Right hindlimb (tissue), 1 donor: ENCODE results near the gene SEZ6.

Source experiments
- DNase-seq: peaks from one replicate; pipeline ENCODE4 v3.0.0-alpha.2; 2018

SEZ6 gene

DNA sequence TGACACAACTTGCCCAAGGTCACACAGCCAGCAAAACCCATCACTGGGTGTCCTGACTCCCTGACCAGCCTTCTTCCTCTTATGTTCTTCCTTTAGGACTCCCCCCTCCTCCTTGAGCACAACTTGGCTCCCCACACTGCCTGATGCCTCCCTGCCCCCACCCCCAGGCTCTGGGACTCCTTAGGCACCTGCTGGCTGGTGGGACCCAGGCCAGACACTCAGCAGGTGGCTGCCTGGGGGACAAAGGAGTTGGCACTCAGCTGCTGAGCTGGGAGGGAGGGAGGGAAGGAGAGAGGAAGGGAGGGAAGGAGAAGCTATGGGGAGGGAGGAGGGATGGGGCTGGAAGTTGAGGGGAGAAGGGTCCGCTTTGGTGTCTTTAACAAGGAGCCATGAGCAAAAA is 8.0 kb downstream of the SEZ6 start:
- DNase-seq: no peak

- no peak for DNase-seq
These were observed 9.2 kb downstream of the SEZ6 start for GRCh38 chr17:28996554-28997096.

- DNase-seq: no peak
These were observed 12.0 kb downstream of the SEZ6 start for GRCh38 chr17:28993645-28994426.

GRCh38 chr17:28992625-28993600 is 12.9 kb downstream of the SEZ6 start:
- no peak for DNase-seq

DNA sequence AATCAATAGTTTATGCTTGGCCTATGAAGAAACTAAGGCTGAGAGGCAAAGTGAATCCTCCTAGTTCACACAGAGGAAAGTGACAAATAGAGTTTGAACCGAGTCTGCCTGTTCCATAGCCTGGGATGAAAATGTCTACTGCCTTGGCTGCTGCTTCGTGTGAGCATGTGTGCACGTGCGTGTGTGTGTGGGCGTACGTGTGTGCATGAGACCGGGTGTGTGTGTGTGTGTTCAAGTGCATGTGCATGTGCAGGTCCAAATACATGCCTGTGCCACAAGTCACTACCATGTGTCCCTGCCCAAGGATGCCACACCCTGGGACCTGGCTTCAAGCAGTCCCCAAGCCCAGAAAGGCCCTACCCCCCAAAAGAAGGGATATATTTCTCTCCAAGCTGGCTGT is 13.6 kb downstream of the SEZ6 start:
- no peak for DNase-seq

DNA sequence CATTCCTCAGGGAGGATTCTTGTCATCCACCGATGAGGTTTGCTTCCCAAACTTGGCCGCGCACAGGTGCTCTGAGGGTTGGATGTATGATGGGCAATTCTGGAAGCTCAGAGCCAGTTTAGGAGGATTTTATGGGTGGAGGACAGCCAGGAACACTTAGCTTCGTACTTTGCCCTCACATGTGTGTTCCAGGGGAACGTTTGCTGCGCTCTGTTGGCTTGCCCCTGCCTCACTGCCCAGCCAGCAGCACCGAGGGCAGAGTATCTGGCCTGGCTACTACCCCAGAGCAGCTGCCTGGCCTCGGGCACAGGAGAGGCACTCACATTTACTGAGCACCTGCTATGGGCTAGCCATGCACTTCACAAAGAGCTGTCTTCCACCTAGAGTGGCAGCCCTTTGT is 14.1 kb downstream of the SEZ6 start:
- no peak for DNase-seq

DNA sequence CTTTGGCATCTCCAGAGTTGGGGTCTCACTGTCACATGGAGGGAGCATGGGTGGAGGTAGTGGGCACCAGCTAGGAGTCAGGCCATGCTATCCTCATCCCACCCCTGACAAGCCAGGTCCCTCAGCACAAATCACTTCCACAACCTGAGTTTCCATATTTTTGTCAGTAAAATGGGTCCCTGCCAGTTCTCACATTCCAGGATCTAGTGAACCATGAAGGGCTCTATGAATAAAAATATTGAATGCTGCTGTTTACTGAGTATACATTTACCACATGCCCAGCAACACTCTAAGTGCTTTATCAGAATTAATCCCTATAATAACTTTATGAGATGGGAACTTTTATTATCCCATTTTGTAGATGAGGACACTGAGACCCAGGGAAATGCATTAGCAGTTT is 16.8 kb downstream of the SEZ6 start:
- no peak for DNase-seq

GRCh38 chr17:28988475-28988874 is 17.4 kb downstream of the SEZ6 start:
- no peak for DNase-seq

- DNase-seq: no peak
These were observed 18.8 kb downstream of the SEZ6 start for GRCh38 chr17:28986714-28987655.

GRCh38 chr17:28985950-28986713 is 19.7 kb downstream of the SEZ6 start:
- DNase-seq: no peak

DNA sequence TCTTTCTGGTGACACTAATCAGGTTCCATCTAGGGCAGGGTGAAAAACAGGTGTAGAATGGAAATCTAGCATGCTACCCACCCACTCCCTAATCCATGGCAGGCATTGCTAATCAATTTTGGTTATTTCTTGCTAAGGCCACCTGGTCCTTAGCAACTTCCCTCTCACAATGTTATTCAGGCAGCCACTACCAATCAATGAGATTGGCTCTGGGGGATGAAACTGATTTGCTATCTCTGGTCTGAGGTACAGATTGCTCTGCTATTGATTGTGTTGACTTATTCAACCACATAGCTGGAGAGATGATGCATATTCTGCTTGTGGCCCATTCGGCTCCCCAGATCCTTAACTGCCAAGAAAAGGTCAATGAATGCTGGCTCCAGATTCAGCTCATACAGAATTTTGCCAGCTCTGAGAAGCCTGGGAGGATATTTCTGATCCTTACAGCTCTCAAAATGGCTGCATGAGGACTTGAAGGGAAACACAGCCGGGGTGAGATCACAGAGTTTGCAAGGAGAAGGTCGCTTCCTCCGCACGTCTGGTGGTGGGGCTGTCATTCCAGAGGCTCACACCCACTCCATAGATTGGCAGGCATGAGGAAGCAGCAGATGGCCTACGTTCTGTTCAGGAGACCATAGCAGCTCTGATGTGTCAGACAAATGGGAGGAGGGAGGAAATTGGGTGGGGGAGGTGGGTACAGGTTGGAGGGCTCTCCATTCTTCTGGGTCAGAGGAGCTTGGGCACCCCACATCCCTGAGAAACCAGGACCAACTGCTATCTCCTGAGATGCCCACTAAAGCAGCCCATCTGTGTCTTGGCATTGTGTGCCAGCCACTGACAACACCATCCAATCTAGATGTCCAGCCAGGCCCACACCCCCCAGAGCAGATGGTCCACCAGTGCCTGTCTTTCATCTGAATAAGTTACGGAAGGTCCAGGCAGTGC is 22.3 kb downstream of the SEZ6 start:
- DNase-seq: no peak

DNA sequence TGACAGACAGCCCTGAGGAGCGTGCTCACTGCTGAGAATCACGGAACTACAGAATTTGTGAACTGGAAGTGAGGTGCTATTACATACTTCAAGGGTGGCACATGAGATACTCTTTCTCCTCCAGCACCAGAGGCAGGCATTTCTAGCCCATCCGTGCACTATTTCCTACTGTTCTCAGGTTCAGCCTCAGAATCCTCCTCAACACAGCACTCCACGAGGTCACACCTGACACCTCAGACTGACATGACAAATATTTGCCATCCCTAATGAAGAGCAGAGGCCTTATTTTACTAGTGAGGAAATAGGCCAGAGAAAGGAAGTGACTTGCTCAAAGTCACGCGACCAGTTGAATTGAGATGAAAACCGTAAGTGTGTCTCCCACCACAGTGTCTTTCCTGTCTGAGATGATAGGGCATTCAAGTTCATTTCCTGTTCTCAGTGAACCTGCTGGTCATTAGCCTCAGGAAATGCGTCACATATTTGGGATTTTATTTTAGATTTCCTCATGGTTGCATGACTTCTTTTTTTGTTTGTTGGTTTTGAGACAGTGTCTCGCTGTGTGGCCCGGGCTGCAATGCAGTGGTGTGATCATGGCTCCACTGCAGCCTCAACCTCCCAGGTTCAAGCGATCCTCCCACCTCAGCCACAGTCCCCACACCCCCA is 23.6 kb downstream of the SEZ6 start:
- DNase-seq: no peak

GRCh38 chr17:28978356-28978964 is 27.4 kb downstream of the SEZ6 start:
- no peak for DNase-seq

DNA sequence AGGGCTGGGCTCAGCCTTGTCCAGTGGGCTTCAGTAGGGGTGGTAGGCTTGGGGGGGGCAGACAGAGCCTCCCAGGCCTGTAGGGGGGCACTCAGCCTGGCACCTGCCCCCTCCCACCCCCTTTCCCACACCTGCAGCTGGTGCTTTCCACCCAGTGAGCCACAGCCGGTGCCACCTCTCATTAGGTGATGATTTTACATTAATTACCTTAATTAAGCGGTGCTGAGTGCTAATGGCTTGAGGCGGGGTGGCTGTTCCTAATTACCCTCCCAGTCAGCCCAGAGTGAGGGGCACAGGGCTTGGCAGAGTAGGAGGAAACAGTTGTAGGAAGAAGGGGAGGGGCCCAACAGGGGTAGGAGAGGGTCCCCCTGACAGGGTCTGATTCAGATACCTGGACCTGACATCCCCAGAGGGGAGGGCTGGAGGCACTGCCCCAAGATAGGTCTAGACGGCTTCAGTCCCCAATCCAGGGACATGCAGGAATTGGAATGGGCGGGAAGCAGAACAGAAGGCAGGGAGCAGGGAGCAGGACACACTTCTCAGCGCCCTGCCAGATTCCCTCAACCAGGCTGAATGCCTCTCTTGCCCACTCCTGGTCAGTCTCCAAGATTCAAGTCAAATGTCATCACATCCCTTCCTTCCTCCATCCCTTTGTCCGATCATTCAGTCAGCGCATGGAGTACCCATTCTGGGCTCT is 28.0 kb downstream of the SEZ6 start:
- no peak for DNase-seq

- no peak for DNase-seq
These were observed 30.2 kb downstream of the SEZ6 start for GRCh38 chr17:28975646-28976045.

- DNase-seq: no peak
These were observed 30.8 kb downstream of the SEZ6 start for GRCh38 chr17:28975031-28975430.

- DNase-seq: no peak
These were observed 31.4 kb downstream of the SEZ6 start for GRCh38 chr17:28974451-28974850.

DNA sequence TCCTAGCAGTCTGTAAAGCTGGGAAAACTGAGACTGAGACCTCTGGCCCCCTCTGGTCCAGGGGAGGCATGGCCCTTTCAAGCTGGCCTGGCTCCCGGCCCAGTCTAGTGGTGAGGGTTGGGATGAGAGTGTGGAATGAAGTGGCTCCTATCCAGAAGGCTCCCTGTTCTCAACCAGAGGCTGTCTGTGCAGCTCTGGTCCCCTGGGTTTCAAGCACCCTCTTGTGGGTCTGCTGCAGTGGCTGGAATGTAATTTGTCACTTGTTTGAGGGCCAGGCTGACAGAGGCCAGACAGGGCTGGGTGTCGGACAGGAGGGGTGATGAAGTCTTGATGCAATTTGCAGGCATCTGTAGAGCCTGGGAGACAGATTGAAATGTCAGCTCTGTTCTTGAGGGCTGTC is 32.4 kb downstream of the SEZ6 start:
- DNase-seq: peak; percentile 50

DNA sequence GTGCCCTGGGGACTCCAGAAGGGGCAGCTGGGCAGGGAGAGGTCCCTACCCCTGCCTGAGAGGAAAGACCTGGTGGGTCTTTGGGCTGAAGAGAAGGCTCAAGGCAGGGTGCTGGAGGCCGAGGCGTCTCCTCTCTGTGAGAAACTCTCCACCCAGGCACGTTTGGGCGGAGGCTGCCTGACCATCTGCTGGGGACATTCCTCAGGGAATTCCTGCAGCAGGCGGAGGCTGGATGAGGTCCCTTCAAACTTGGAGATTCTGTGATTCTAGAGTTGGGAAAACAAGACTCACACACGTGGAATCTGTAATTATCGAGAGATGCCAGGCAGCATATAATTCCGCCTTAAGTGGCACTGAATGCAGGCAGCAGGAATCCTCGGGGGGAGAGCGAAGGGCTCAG is 33.4 kb downstream of the SEZ6 start:
- DNase-seq: no peak
